ENCODE data around the gene PRIMA1. TPM values are rescaled to one million over a fixed set of nuclear protein-coding genes. Genes with fewer than 3 reads are reported as not detected.
A peak's percentile ranks its signal among the peaks of the same experiment; 100 is the strongest.

Gene PRIMA1
- total RNA-seq, 4 donors from 2014 or later, result 2.6 to 9.0 (median 4.1) TPM

GRCh38 chr14:93685121-93685895 lies 103.0 kb downstream of the PRIMA1 start:
- TF ChIP-seq CTCF (IDR thresholded peaks at IDR 0.05) (no peak), POLR2A (IDR thresholded peaks at IDR 0.05) (no peak)
- no peak for DNase-seq (ENCODE audit: low spot score in 2 of 2)
- no peak overlapping the region for H3K4me3 ChIP-seq (ENCODE audit: low read depth, poor library complexity, severe bottlenecking)
- intact Hi-C loops (cut with DNase I; ENCODE audit: low total_unique reads), result no loop called here
- 78 to 87% methylated on average over 13 of the region's 13 CpGs for WGBS, 2 donors

GRCh38 chr14:93683226-93683625 lies 105.1 kb downstream of the PRIMA1 start:
- intact Hi-C loops (cut with DNase I; ENCODE audit: low total_unique reads), result no loop called here
- no peak overlapping the region for H3K4me3 ChIP-seq (ENCODE audit: low read depth, poor library complexity, severe bottlenecking)
- no peak for TF ChIP-seq CTCF (IDR thresholded peaks at IDR 0.05)
- no peak for TF ChIP-seq POLR2A (IDR thresholded peaks at IDR 0.05)
- DNase-seq (ENCODE audit: low spot score in 2 of 2), result no peak
- WGBS, 2 donors, result 49 to 66% methylated on average over 5 of the region's 5 CpGs

- 74 to 81% methylated on average over 2 of the region's 2 CpGs for WGBS, 2 donors
- intact Hi-C loops (cut with DNase I; ENCODE audit: low total_unique reads), result no loop called here
- no peak for DNase-seq (ENCODE audit: low spot score in 2 of 2)
- no peak overlapping the region for H3K4me3 ChIP-seq (ENCODE audit: low read depth, poor library complexity, severe bottlenecking)
- TF ChIP-seq CTCF (IDR thresholded peaks at IDR 0.05) (no peak), POLR2A (IDR thresholded peaks at IDR 0.05) (no peak)
Observed at GRCh38 chr14:93682459-93682858, 105.8 kb downstream of the PRIMA1 start.

GRCh38 chr14:93676416-93676958 lies 111.8 kb downstream of the PRIMA1 start:
- intact Hi-C loops (cut with DNase I; ENCODE audit: low total_unique reads), result no loop called here
- TF ChIP-seq CTCF (IDR thresholded peaks at IDR 0.05) (no peak), POLR2A (IDR thresholded peaks at IDR 0.05) (no peak)
- WGBS, 2 donors, result 89 to 97% methylated on average over 2 of the region's 2 CpGs

GRCh38 chr14:93675651-93676050 lies 112.6 kb downstream of the PRIMA1 start:
- TF ChIP-seq POLR2A (IDR thresholded peaks at IDR 0.05), result no peak
- no peak for TF ChIP-seq CTCF (IDR thresholded peaks at IDR 0.05)
- DNase-seq (ENCODE audit: low spot score in 2 of 2), result no peak
- no peak overlapping the region for H3K4me3 ChIP-seq (ENCODE audit: low read depth, poor library complexity, severe bottlenecking)
- intact Hi-C loops (cut with DNase I; ENCODE audit: low total_unique reads), result no loop called here

More at GRCh38 chr14:93676416-93676958, 111.8 kb downstream of the PRIMA1 start:
- H3K4me3 ChIP-seq (ENCODE audit: low read depth, poor library complexity, severe bottlenecking), result no peak overlapping the region
- peak in 1 of 2 donors; percentile 36 for DNase-seq (ENCODE audit: low spot score in 2 of 2)
